Skin of body (tissue), 2 donors: ENCODE results near the gene CLRN1. TPM values are rescaled to one million over a fixed set of nuclear protein-coding genes. Genes with fewer than 3 reads are reported as not detected.

ENCODE experiments used
- DNase-seq: peaks from one replicate; lab custom pipeline; 2025; lab: John Stamatoyannopoulos, UW
- total RNA-seq: library from RNA; depleted of rRNA; stranded (reverse); fragments of >200 nt; gene quantifications from one replicate; pipeline ENCODE4 v1.2.3, GENCODE V29; 2014

CLRN1 gene
- total RNA-seq, 1 donor from 2014 or later = not detected

DNA sequence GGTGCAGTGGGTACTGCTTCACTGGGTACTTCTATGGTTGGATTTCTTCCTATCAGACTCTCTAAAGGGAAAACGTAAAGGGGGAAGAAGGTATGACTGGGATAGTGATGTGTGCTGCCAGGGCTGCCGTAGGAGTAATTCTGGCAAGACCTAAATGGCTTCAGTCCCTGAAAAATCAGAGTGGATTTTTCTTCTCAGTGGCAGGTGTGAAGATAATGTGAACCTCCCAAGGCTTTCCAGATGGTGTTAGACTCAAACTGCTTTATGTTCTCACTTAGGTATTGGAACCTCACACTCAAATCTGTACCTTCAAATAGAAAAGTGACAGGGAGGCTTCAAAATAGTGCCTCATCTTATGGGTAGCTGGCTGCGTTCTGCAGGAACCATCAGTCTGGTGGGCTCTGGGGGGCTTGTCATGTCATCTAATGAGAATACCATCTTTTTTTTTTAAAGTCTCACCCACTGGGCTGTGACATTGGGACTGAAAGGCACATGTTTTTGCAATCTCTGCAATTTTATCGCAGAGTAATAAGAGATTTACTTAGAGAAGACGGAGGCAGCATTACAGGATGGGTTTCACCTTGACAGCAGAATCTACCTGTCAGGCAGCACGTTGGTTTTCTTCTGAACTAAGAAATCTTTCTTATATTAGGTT lies 95.8 kb downstream of the CLRN1 start:
- DNase-seq = no peak

Other genes with a start within 250 kb of the CLRN1 start
- 26.7 TPM for gene SIAH2, start 209.6 kb downstream of the CLRN1 start, total RNA-seq
- gene MINDY4B, start 67.3 kb downstream of the CLRN1 start, total RNA-seq = not detected
- 1.5 TPM for gene MED12L, start 112.9 kb upstream of the CLRN1 start, total RNA-seq
- 0.39 TPM for gene GPR171, start 230.5 kb upstream of the CLRN1 start, total RNA-seq